Endodermal cell (in vitro differentiated cells): Measurements from ENCODE around the gene OGFOD1. TPM values are rescaled to one million over a fixed set of nuclear protein-coding genes. Genes with fewer than 3 reads are reported as not detected.

ENCODE experiments used
- DNase-seq: peaks from one replicate; pipeline ENCODE4 v3.0.0-alpha.2; 2017
- H3K27ac ChIP-seq: 2 replicates; pipeline ENCODE4 v1.5.1; 2013; ENCODE audit warnings: mild to moderate bottlenecking, low read depth, low read length, moderate library complexity
- H3K27me3 ChIP-seq: 2 replicates; pipeline ENCODE4 v1.6.1; 2013; ENCODE audit warnings: mild to moderate bottlenecking, low read length, moderate library complexity; ENCODE audit not compliant: insufficient read depth, control insufficient read depth, poor library complexity, severe bottlenecking
- H3K36me3 ChIP-seq: 2 replicates; pipeline ENCODE4 v1.7.0; 2013; ENCODE audit warnings: mild to moderate bottlenecking, low read length, moderate library complexity; ENCODE audit not compliant: control insufficient read depth, insufficient read depth
- H3K4me1 ChIP-seq: one replicate; pipeline ENCODE4 v1.7.0; 2013; ENCODE audit warnings: low read length; ENCODE audit not compliant: control insufficient read depth, insufficient read depth
- H3K4me3 ChIP-seq: 2 replicates; pipeline ENCODE4 v1.5.1; 2013; ENCODE audit warnings: mild to moderate bottlenecking, low read length, moderate library complexity
- H3K9ac ChIP-seq: 2 replicates; pipeline ENCODE4 v1.6.1; 2013; ENCODE audit warnings: mild to moderate bottlenecking, low read length, moderate library complexity; ENCODE audit not compliant: poor library complexity, severe bottlenecking; ENCODE audit errors: extremely low read depth
- H3K9me3 ChIP-seq: 2 replicates; pipeline ENCODE4 v1.6.1; 2013; ENCODE audit warnings: mild to moderate bottlenecking, low read length, moderate library complexity; ENCODE audit not compliant: control insufficient read depth
- H3K27ac Mint-ChIP-seq: 2 replicates; pipeline ENCODE4 v1.8.0; 2020; ENCODE audit warnings: mixed read lengths
- H3K27me3 Mint-ChIP-seq: 2 replicates; pipeline ENCODE4 v1.8.0; 2021; ENCODE audit warnings: mild to moderate bottlenecking, mixed read lengths; ENCODE audit not compliant: insufficient read depth
- H3K36me3 Mint-ChIP-seq: 2 replicates; pipeline ENCODE4 v1.8.0; 2020; ENCODE audit warnings: low read depth, mixed read lengths
- H3K4me1 Mint-ChIP-seq: 2 replicates; pipeline ENCODE4 v1.8.0; 2020; ENCODE audit warnings: mixed read lengths
- H3K4me3 Mint-ChIP-seq: 2 replicates; pipeline ENCODE4 v1.8.0; 2020; ENCODE audit warnings: mild to moderate bottlenecking, moderate library complexity, mixed read lengths
- H3K9me3 Mint-ChIP-seq: 2 replicates; pipeline ENCODE4 v1.8.0; 2020; ENCODE audit warnings: mild to moderate bottlenecking, mixed read lengths
- CTCF ChIP-seq: fragments of 200-600 bp; sonication (generic); conservative IDR thresholded peaks from 2 replicates; pipeline ENCODE4 v1.5.0; 2021; ENCODE audit warnings: antibody characterized with exemption, mild to moderate bottlenecking
- WGBS, 2 experiments: methylation state at CpG; one replicate each; pipeline versions ENCODE4 v1.1.5 to v1.1.7; 2013; ENCODE audit warnings: missing lambda C conversion rate in 2 of 2, mixed read lengths in 1 of 2; ENCODE audit not compliant: insufficient coverage in 1 of 2, insufficient read length in 1 of 2; 5-methylcytosine and 5-hydroxymethylcytosine counted together
- total RNA-seq, 2 donors: library from RNA; stranded (reverse); fragmentation: NEBNext Ultra II Directional in 1 of 2; extraction: Animal tissue kit (Norgen Biotek cat#: 25700) in 1 of 2; gene quantifications; 2 replicates in 1 of 2; 3 replicates in 1 of 2; pipeline ENCODE4 v1.2.1, GENCODE V29; 2021

OGFOD1 gene
- total RNA-seq, 2 donors from 2014 or later, result 54.3 to 55.1 TPM

DNA sequence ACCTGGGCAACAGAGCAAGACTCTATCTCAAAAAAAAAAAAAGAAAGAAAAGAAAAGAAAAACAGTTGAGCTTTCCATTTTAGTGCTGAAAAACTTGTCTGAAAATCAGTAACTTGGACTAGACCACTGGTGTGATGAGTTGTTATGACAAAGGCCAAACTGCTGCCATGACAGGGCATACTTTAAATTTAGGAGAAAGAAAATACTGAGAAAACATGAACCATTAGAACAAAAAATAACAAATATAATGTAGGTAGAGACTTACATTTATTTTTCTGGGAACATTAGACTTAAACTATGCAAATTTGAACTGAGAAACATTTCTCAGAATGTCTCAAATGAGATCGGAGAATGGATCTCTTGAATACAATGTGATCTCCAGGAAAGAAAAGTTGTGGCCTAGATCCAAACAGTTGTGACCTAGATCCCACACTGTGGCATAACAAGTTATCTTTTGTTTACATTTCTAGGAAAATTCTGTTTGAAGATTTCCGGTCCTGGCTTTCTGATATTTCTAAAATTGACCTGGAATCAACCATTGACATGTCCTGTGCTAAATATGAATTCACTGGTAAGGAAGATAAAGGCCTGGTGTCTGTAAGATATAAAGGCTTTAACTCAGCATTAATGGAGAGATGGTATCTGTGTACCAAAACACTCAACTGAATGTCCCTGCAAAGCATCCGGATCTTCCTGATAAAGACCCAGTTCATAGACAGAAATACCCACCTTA lies 10.9 kb downstream of the OGFOD1 start:
- peaks cover 5% of the 10 kb centered on the region for H3K4me1 ChIP-seq
- H3K27ac ChIP-seq, result no peak overlapping the region
- WGBS, 2 experiments, result 85 to 97% methylated on average over 3 of the region's 3 CpGs
- H3K9me3 ChIP-seq, result no peaks in the 10 kb centered on the region
- Mint-ChIP-seq H3K27me3 (no peaks in the 10 kb centered on the region), H3K9me3 (no peaks in the 10 kb centered on the region), H3K36me3 (peaks cover 71% of the 10 kb centered on the region), H3K27ac (no peak overlapping the region), H3K4me3 (no peak overlapping the region), H3K4me1 (peaks cover 4% of the 10 kb centered on the region)
- H3K27me3 ChIP-seq, result no peaks in the 10 kb centered on the region
- no peak overlapping the region for H3K9ac ChIP-seq
- no peak overlapping the region for H3K4me3 ChIP-seq
- H3K36me3 ChIP-seq, result peaks cover 81% of the 10 kb centered on the region
- TF ChIP-seq CTCF, result no peak
- DNase-seq, result no peak

GRCh38 chr16:56463153-56463552 lies 11.8 kb downstream of the OGFOD1 start:
- DNase-seq, result no peak
- Mint-ChIP-seq H3K27ac (no peak overlapping the region), H3K4me1 (peaks cover 4% of the 10 kb centered on the region), H3K36me3 (peaks cover 71% of the 10 kb centered on the region), H3K9me3 (no peaks in the 10 kb centered on the region), H3K4me3 (no peak overlapping the region), H3K27me3 (no peaks in the 10 kb centered on the region)
- Histone ChIP-seq H3K4me3 (no peak overlapping the region), H3K9ac (no peak overlapping the region), H3K27ac (no peak overlapping the region), H3K36me3 (peaks cover 86% of the 10 kb centered on the region), H3K9me3 (no peaks in the 10 kb centered on the region), H3K4me1 (peaks cover 5% of the 10 kb centered on the region), H3K27me3 (no peaks in the 10 kb centered on the region)
- no peak for TF ChIP-seq CTCF
- WGBS, 2 experiments, result 100% methylated on average over 6 of the region's 6 CpGs

GRCh38 chr16:56466344-56466743 lies 15.0 kb downstream of the OGFOD1 start:
- Histone ChIP-seq H3K9ac (no peak overlapping the region), H3K4me3 (no peak overlapping the region), H3K27ac (no peak overlapping the region), H3K36me3 (peaks cover 86% of the 10 kb centered on the region), H3K9me3 (no peaks in the 10 kb centered on the region), H3K4me1 (no peaks in the 10 kb centered on the region), H3K27me3 (no peaks in the 10 kb centered on the region)
- Mint-ChIP-seq H3K27ac (no peak overlapping the region), H3K36me3 (peaks cover 77% of the 10 kb centered on the region), H3K9me3 (no peaks in the 10 kb centered on the region), H3K4me1 (no peaks in the 10 kb centered on the region), H3K27me3 (no peaks in the 10 kb centered on the region), H3K4me3 (no peak overlapping the region)
- no peak for DNase-seq
- no peak for TF ChIP-seq CTCF
- 94 to 98% methylated on average over 2 of the region's 2 CpGs for WGBS, 2 experiments
